Measurements from ENCODE around the gene CABLES2.

GRCh38 chr20:62363920-62364851 lies 42.9 kb downstream of the CABLES2 start:
- no peak for TF ChIP-seq EZH2 (IDR thresholded peaks at IDR 0.05; ENCODE audit: borderline replicate concordance, low read length)
- TF ChIP-seq, protein P1, sequence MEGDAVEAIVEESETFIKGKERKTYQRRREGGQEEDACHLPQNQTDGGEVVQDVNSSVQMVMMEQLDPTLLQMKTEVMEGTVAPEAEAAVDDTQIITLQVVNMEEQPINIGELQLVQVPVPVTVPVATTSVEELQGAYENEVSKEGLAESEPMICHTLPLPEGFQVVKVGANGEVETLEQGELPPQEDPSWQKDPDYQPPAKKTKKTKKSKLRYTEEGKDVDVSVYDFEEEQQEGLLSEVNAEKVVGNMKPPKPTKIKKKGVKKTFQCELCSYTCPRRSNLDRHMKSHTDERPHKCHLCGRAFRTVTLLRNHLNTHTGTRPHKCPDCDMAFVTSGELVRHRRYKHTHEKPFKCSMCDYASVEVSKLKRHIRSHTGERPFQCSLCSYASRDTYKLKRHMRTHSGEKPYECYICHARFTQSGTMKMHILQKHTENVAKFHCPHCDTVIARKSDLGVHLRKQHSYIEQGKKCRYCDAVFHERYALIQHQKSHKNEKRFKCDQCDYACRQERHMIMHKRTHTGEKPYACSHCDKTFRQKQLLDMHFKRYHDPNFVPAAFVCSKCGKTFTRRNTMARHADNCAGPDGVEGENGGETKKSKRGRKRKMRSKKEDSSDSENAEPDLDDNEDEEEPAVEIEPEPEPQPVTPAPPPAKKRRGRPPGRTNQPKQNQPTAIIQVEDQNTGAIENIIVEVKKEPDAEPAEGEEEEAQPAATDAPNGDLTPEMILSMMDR (IDR thresholded peaks at IDR 0.05; ENCODE audit: low read length) = no peak

All from OCI-LY1 (cell line).